ENCODE results near the gene TXNDC5. TPM values are rescaled to one million over a fixed set of nuclear protein-coding genes. Genes with fewer than 3 reads are reported as not detected.

TXNDC5 gene
- total and polyA plus RNA-seq, 2 experiments from 2014 or later: 42.9 to 210 TPM

GRCh38 chr6:7879043-7879442, 31.5 kb downstream of the TXNDC5 start:
- Mint-ChIP-seq H3K36me3 (ENCODE audit: low read depth) (peaks cover 40% of the 10 kb centered on the region), H3K4me1 (no peaks in the 10 kb centered on the region), H3K4me3 (no peak overlapping the region), H3K9me3 (peaks cover 3% of the 10 kb centered on the region), H3K27me3 (ENCODE audit: insufficient read depth, low read depth, poor library complexity) (peaks cover 2% of the 10 kb centered on the region), H3K27ac (no peak overlapping the region)
- H3K79me2 ChIP-seq (replicated peaks; ENCODE audit: insufficient read depth): no peaks in the 10 kb centered on the region
- H3K4me2 ChIP-seq: no peak overlapping the region
- 0 out of 2 replicates have a peak, but pooled peaks cover 6% of the 10 kb centered on the region for H3K9me2 ChIP-seq (ENCODE audit: insufficient read depth)
- H3F3A ChIP-seq (replicated peaks; ENCODE audit: low read depth): no peaks in the 10 kb centered on the region
- peaks cover 31% of the 10 kb centered on the region for H3K36me3 ChIP-seq (ENCODE audit: insufficient read depth)
- no peaks in the 10 kb centered on the region for H3K4me1 ChIP-seq (ENCODE audit: insufficient read depth)
- TF ChIP-seq, protein P1, sequence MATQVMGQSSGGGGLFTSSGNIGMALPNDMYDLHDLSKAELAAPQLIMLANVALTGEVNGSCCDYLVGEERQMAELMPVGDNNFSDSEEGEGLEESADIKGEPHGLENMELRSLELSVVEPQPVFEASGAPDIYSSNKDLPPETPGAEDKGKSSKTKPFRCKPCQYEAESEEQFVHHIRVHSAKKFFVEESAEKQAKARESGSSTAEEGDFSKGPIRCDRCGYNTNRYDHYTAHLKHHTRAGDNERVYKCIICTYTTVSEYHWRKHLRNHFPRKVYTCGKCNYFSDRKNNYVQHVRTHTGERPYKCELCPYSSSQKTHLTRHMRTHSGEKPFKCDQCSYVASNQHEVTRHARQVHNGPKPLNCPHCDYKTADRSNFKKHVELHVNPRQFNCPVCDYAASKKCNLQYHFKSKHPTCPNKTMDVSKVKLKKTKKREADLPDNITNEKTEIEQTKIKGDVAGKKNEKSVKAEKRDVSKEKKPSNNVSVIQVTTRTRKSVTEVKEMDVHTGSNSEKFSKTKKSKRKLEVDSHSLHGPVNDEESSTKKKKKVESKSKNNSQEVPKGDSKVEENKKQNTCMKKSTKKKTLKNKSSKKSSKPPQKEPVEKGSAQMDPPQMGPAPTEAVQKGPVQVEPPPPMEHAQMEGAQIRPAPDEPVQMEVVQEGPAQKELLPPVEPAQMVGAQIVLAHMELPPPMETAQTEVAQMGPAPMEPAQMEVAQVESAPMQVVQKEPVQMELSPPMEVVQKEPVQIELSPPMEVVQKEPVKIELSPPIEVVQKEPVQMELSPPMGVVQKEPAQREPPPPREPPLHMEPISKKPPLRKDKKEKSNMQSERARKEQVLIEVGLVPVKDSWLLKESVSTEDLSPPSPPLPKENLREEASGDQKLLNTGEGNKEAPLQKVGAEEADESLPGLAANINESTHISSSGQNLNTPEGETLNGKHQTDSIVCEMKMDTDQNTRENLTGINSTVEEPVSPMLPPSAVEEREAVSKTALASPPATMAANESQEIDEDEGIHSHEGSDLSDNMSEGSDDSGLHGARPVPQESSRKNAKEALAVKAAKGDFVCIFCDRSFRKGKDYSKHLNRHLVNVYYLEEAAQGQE (IDR thresholded peaks at IDR 0.05; ENCODE audit: unreplicated experiment): no peak
- TF ChIP-seq ZNF114 (CRISPR knock-in tag; IDR thresholded peaks at IDR 0.05) (no peak), EZH2 (IDR thresholded peaks at IDR 0.05; ENCODE audit: low read depth, unreplicated experiment) (no peak), JUNB (IDR thresholded peaks at IDR 0.05; ENCODE audit: unreplicated experiment) (no peak)
- H3K27me3 ChIP-seq (ENCODE audit: insufficient read depth): no peaks in the 10 kb centered on the region
- H3K27ac ChIP-seq (ENCODE audit: low read depth): no peak overlapping the region
- no peak overlapping the region for H3K4me3 ChIP-seq
- no peaks in the 10 kb centered on the region; the same call in 1 of the 2 replicates for H4K20me1 ChIP-seq (replicated peaks; ENCODE audit: insufficient read depth)
- ATAC-seq (no peak), DNase-seq (ENCODE audit: low spot score) (no peak)
- no peak overlapping the region for H2AFZ ChIP-seq

- H3K9me3 Mint-ChIP-seq: peaks cover 8% of the 10 kb centered on the region
- H3K27me3 ChIP-seq (ENCODE audit: insufficient read depth): no peaks in the 10 kb centered on the region
- no peaks in the 10 kb centered on the region; the same call in 1 of the 2 replicates for H4K20me1 ChIP-seq (replicated peaks; ENCODE audit: insufficient read depth)
- peaks cover 2% of the 10 kb centered on the region for H3K27me3 Mint-ChIP-seq (ENCODE audit: insufficient read depth, low read depth, poor library complexity)
- no peak overlapping the region for H3K4me3 Mint-ChIP-seq
- no peak overlapping the region for H3K4me3 ChIP-seq
- no peak overlapping the region for H2AFZ ChIP-seq
- TF ChIP-seq EZH2phosphoT487 (IDR thresholded peaks at IDR 0.05; ENCODE audit: unreplicated experiment): no peak
- TF ChIP-seq ETS1 (IDR thresholded peaks at IDR 0.05): no peak
- no peak for TF ChIP-seq NANOG (IDR thresholded peaks at IDR 0.05; ENCODE audit: borderline replicate concordance)
- TF ChIP-seq POLR2AphosphoS5 (IDR thresholded peaks at IDR 0.05; ENCODE audit: low read depth): no peak
- TF ChIP-seq, protein P1 (IDR thresholded peaks at IDR 0.05; ENCODE audit: unreplicated experiment): no peak
- no peak for TF ChIP-seq ZNF331 (CRISPR knock-in tag; IDR thresholded peaks at IDR 0.05; ENCODE audit: low read depth)
- ATAC-seq (no peak; the same call in 2 of the 3 replicates), DNase-seq (ENCODE audit: low spot score) (no peak)
- no peak overlapping the region for H3K27ac ChIP-seq (ENCODE audit: low read depth)
- peaks cover 40% of the 10 kb centered on the region for H3K36me3 Mint-ChIP-seq (ENCODE audit: low read depth)
- peaks cover 25% of the 10 kb centered on the region for H3K36me3 ChIP-seq (ENCODE audit: insufficient read depth)
- H3K9me2 ChIP-seq (ENCODE audit: insufficient read depth): 0 out of 2 replicates have a peak, but pooled peaks cover 6% of the 10 kb centered on the region
- no peaks in the 10 kb centered on the region for H3K4me1 ChIP-seq (ENCODE audit: insufficient read depth)
- no peaks in the 10 kb centered on the region for H3K4me1 Mint-ChIP-seq
- no peaks in the 10 kb centered on the region for H3K79me2 ChIP-seq (replicated peaks; ENCODE audit: insufficient read depth)
- H3F3A ChIP-seq (replicated peaks; ENCODE audit: low read depth): no peaks in the 10 kb centered on the region
- H3K27ac Mint-ChIP-seq: no peak overlapping the region
- H3K4me2 ChIP-seq: no peak overlapping the region
Measured at GRCh38 chr6:7878401-7878964, 32.1 kb downstream of the TXNDC5 start.

Measured in GM23338 (cell line).